ENCODE data around the gene GSTO1.
A peak's percentile ranks its signal among the peaks of the same experiment; 100 is the strongest.

GSTO1 gene

GRCh38 chr10:104254493-104255310 lies at the start of gene GSTO1:
TSS of gene GSTO1 (plus strand) at chr10:104254892. CDS start at chr10:104254929, 37 bp downstream.
- H3K9me3 ChIP-seq (ENCODE audit: control insufficient read depth in 2 of 2, low read length in 2 of 2): no peaks in the 10 kb centered on the region
- peaks cover 16 to 17% of the 10 kb centered on the region in 2 donors for H3K36me3 ChIP-seq (ENCODE audit: control insufficient read depth in 2 of 2, insufficient read depth in 2 of 2, low read length in 2 of 2)
- peak within 1 kb of the TSS; percentile 89 to 90 for H3K4me3 ChIP-seq (ENCODE audit: low read length in 2 of 2)
- H3K27ac ChIP-seq (ENCODE audit: low read depth in 2 of 2, low read length in 2 of 2): peak within 1 kb of the TSS; percentile 86 to 92
- peak within 1 kb of the TSS; percentile 89 to 97 for H3K9ac ChIP-seq (ENCODE audit: low read depth in 1 of 2, low read length in 2 of 2)
- H3K4me1 ChIP-seq (ENCODE audit: control insufficient read depth in 2 of 2, insufficient read depth in 2 of 2, low read length in 2 of 2): peaks cover 19 to 21% of the 10 kb centered on the region in 2 donors
- H3K27me3 ChIP-seq (ENCODE audit: control insufficient read depth in 2 of 2, insufficient read depth in 2 of 2, low read length in 2 of 2): no peaks in the 10 kb centered on the region

DNA sequence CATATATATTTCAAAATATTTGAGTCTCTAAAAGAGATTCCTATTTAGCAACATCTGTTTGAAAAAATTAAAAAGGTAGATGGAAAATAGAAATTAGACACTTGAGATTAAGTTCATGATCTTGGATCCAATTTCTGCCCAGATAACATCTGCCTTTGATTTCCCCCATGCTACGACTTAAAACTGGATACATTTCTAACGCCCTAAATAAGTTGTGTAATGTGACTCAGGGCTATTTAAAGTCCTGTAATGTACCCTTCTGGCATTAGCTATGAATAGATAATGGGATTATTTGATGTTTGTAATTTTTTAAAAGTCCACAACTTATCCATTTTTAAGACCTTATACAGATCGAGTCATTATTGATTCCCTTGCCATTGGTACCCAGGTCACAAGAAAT lies 46.0 kb upstream of the GSTO1 start:
- H3K4me3 ChIP-seq (ENCODE audit: low read length in 2 of 2): no peak overlapping the region
- H3K9ac ChIP-seq (ENCODE audit: low read depth in 1 of 2, low read length in 2 of 2): no peak overlapping the region
- no peaks in the 10 kb centered on the region for H3K9me3 ChIP-seq (ENCODE audit: control insufficient read depth in 2 of 2, low read length in 2 of 2)
- no peak overlapping the region for H3K27ac ChIP-seq (ENCODE audit: low read depth in 2 of 2, low read length in 2 of 2)
- no peaks in the 10 kb centered on the region for H3K4me1 ChIP-seq (ENCODE audit: control insufficient read depth in 2 of 2, insufficient read depth in 2 of 2, low read length in 2 of 2)
- no peaks in the 10 kb centered on the region for H3K27me3 ChIP-seq (ENCODE audit: control insufficient read depth in 2 of 2, insufficient read depth in 2 of 2, low read length in 2 of 2)
- H3K36me3 ChIP-seq (ENCODE audit: control insufficient read depth in 2 of 2, insufficient read depth in 2 of 2, low read length in 2 of 2): no peaks in the 10 kb centered on the region

GRCh38 chr10:104209575-104210198 lies 45.0 kb upstream of the GSTO1 start:
- Histone ChIP-seq H3K9me3 (ENCODE audit: control insufficient read depth in 2 of 2, low read length in 2 of 2) (no peaks in the 10 kb centered on the region), H3K4me3 (ENCODE audit: low read length in 2 of 2) (no peak overlapping the region), H3K27me3 (ENCODE audit: control insufficient read depth in 2 of 2, insufficient read depth in 2 of 2, low read length in 2 of 2) (no peaks in the 10 kb centered on the region), H3K4me1 (ENCODE audit: control insufficient read depth in 2 of 2, insufficient read depth in 2 of 2, low read length in 2 of 2) (no peaks in the 10 kb centered on the region), H3K36me3 (ENCODE audit: control insufficient read depth in 2 of 2, insufficient read depth in 2 of 2, low read length in 2 of 2) (no peaks in the 10 kb centered on the region), H3K9ac (ENCODE audit: low read depth in 1 of 2, low read length in 2 of 2) (no peak overlapping the region), H3K27ac (ENCODE audit: low read depth in 2 of 2, low read length in 2 of 2) (no peak overlapping the region)

DNA sequence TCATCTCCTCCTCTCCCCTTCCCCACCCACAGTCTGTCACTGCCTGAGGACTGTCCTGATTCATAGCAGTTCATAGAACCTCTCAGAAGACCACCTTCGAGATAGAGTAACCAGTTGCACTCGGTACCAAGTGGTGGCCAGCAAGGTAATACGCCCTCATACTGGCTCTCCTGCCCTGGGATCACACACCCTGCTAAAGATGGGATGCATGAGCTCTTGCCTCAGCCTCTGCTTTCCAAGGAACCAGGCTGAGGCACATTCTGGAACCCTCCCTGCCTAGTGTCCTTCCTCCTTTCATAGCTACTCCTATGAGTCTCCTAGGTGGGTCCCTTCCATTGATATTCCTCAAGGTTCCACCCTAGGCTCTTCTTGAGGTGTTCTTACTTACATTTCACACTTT lies 38.1 kb upstream of the GSTO1 start:
- H3K27ac ChIP-seq (ENCODE audit: low read depth in 2 of 2, low read length in 2 of 2): no peak overlapping the region
- no peak overlapping the region for H3K4me3 ChIP-seq (ENCODE audit: low read length in 2 of 2)
- H3K9me3 ChIP-seq (ENCODE audit: control insufficient read depth in 2 of 2, low read length in 2 of 2): no peaks in the 10 kb centered on the region
- H3K36me3 ChIP-seq (ENCODE audit: control insufficient read depth in 2 of 2, insufficient read depth in 2 of 2, low read length in 2 of 2): no peaks in the 10 kb centered on the region
- H3K9ac ChIP-seq (ENCODE audit: low read depth in 1 of 2, low read length in 2 of 2): no peak overlapping the region
- no peaks in the 10 kb centered on the region for H3K4me1 ChIP-seq (ENCODE audit: control insufficient read depth in 2 of 2, insufficient read depth in 2 of 2, low read length in 2 of 2)
- H3K27me3 ChIP-seq (ENCODE audit: control insufficient read depth in 2 of 2, insufficient read depth in 2 of 2, low read length in 2 of 2): no peaks in the 10 kb centered on the region

DNA sequence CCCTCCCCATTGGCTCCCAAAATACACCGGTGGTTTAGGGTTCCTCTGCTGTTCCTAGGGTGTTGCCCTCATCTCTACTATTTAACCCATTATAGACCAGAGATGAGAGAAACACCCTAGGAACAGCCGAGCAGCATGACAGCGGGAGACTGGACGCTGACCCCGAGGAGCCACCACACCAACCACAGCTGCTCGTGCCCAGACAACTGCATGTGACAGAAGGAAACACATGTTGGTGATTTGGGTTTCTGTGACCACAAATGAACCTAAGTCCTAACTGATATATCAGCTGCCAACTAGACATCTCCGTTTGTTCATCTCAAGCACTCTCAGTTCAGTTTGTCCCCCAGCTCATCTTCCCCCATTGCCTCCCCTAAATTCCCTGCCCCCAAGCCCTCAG lies 35.9 kb upstream of the GSTO1 start:
- Histone ChIP-seq H3K9ac (ENCODE audit: low read depth in 1 of 2, low read length in 2 of 2) (no peak overlapping the region), H3K27ac (ENCODE audit: low read depth in 2 of 2, low read length in 2 of 2) (no peak overlapping the region), H3K9me3 (ENCODE audit: control insufficient read depth in 2 of 2, low read length in 2 of 2) (no peaks in the 10 kb centered on the region), H3K36me3 (ENCODE audit: control insufficient read depth in 2 of 2, insufficient read depth in 2 of 2, low read length in 2 of 2) (no peaks in the 10 kb centered on the region), H3K27me3 (ENCODE audit: control insufficient read depth in 2 of 2, insufficient read depth in 2 of 2, low read length in 2 of 2) (no peaks in the 10 kb centered on the region), H3K4me3 (ENCODE audit: low read length in 2 of 2) (no peak overlapping the region), H3K4me1 (ENCODE audit: control insufficient read depth in 2 of 2, insufficient read depth in 2 of 2, low read length in 2 of 2) (no peaks in the 10 kb centered on the region)

GRCh38 chr10:104220522-104220921 lies 34.2 kb upstream of the GSTO1 start:
- Histone ChIP-seq H3K4me3 (ENCODE audit: low read length in 2 of 2) (no peak overlapping the region), H3K27me3 (ENCODE audit: control insufficient read depth in 2 of 2, insufficient read depth in 2 of 2, low read length in 2 of 2) (no peaks in the 10 kb centered on the region), H3K9ac (ENCODE audit: low read depth in 1 of 2, low read length in 2 of 2) (no peak overlapping the region), H3K36me3 (ENCODE audit: control insufficient read depth in 2 of 2, insufficient read depth in 2 of 2, low read length in 2 of 2) (no peaks in the 10 kb centered on the region), H3K4me1 (ENCODE audit: control insufficient read depth in 2 of 2, insufficient read depth in 2 of 2, low read length in 2 of 2) (no peaks in the 10 kb centered on the region), H3K27ac (ENCODE audit: low read depth in 2 of 2, low read length in 2 of 2) (no peak overlapping the region), H3K9me3 (ENCODE audit: control insufficient read depth in 2 of 2, low read length in 2 of 2) (no peaks in the 10 kb centered on the region)

GRCh38 chr10:104223304-104223703 lies 31.4 kb upstream of the GSTO1 start:
- Histone ChIP-seq H3K27ac (ENCODE audit: low read depth in 2 of 2, low read length in 2 of 2) (no peak overlapping the region), H3K9me3 (ENCODE audit: control insufficient read depth in 2 of 2, low read length in 2 of 2) (no peaks in the 10 kb centered on the region)

GRCh38 chr10:104230490-104230889 lies 24.2 kb upstream of the GSTO1 start:
- H3K9ac ChIP-seq (ENCODE audit: low read depth in 1 of 2, low read length in 2 of 2): no peak overlapping the region
- H3K9me3 ChIP-seq (ENCODE audit: control insufficient read depth in 2 of 2, low read length in 2 of 2): no peaks in the 10 kb centered on the region
- no peak overlapping the region for H3K27ac ChIP-seq (ENCODE audit: low read depth in 2 of 2, low read length in 2 of 2)
- H3K36me3 ChIP-seq (ENCODE audit: control insufficient read depth in 2 of 2, insufficient read depth in 2 of 2, low read length in 2 of 2): no peaks in the 10 kb centered on the region
- peaks cover 0 to 2% of the 10 kb centered on the region in 2 donors for H3K27me3 ChIP-seq (ENCODE audit: control insufficient read depth in 2 of 2, insufficient read depth in 2 of 2, low read length in 2 of 2)
- H3K4me1 ChIP-seq (ENCODE audit: control insufficient read depth in 2 of 2, insufficient read depth in 2 of 2, low read length in 2 of 2): peaks cover 4% of the 10 kb centered on the region in 2 donors
- no peak overlapping the region for H3K4me3 ChIP-seq (ENCODE audit: low read length in 2 of 2)

More at GRCh38 chr10:104223304-104223703, 31.4 kb upstream of the GSTO1 start:
- no peaks in the 10 kb centered on the region for H3K4me1 ChIP-seq (ENCODE audit: control insufficient read depth in 2 of 2, insufficient read depth in 2 of 2, low read length in 2 of 2)
- no peaks in the 10 kb centered on the region for H3K27me3 ChIP-seq (ENCODE audit: control insufficient read depth in 2 of 2, insufficient read depth in 2 of 2, low read length in 2 of 2)
- no peaks in the 10 kb centered on the region for H3K36me3 ChIP-seq (ENCODE audit: control insufficient read depth in 2 of 2, insufficient read depth in 2 of 2, low read length in 2 of 2)
- no peak overlapping the region for H3K9ac ChIP-seq (ENCODE audit: low read depth in 1 of 2, low read length in 2 of 2)
- no peak overlapping the region for H3K4me3 ChIP-seq (ENCODE audit: low read length in 2 of 2)

DNA sequence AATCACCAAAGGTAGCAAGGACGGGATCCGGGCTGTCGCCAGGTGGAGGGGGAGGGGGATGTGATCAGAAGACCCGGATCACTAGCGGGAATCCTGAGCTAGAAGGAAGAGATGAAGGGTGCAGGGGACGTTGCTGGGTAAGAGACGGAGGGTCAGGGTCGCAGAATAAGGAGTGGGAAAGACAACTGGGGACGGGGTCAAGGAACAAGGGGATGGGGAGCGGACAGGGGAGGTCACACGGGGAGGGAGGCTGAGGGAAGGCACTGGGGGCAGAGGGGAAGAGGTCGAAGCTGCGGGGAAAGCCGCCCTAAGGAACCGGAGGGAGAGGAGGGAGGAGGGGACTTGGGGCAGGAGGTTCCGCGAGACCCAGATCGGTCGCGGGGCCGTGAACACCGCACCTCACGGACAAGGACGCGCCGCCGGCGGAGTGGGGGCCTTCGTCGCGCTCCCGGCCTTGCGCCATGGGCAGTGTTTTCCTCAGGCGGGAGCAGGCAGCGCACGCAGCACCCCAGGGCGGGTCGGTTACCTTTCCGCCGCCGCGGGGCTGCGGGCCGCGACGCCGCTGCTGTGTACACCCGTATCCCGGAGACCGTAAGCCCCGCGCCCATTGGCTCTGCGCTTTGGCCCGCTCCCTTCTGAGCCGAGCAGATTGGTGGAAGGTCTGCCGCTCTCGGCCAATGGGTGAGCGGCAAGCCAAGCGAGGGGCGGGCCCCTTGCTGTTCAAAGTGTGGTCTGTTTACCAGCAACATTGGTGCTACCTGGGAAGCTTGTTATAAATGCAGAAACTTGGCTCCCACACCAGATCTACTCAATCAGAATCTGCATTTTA lies 22.7 kb upstream of the GSTO1 start, which contains the start of gene CFAP43:
CFAP43 (minus strand) TSS at position 581 of the 829 bp plus-strand sequence; CDS start at position 463, 118 bp downstream.
- Histone ChIP-seq H3K9ac (ENCODE audit: low read depth in 1 of 2, low read length in 2 of 2) (peak within 1 kb of the TSS; percentile 63 to 86), H3K36me3 (ENCODE audit: control insufficient read depth in 2 of 2, insufficient read depth in 2 of 2, low read length in 2 of 2) (no peaks in the 10 kb centered on the region), H3K9me3 (ENCODE audit: control insufficient read depth in 2 of 2, low read length in 2 of 2) (no peaks in the 10 kb centered on the region), H3K27ac (ENCODE audit: low read depth in 2 of 2, low read length in 2 of 2) (no peak within 1 kb of the TSS), H3K27me3 (ENCODE audit: control insufficient read depth in 2 of 2, insufficient read depth in 2 of 2, low read length in 2 of 2) (peaks cover 0 to 2% of the 10 kb centered on the region in 2 donors), H3K4me3 (ENCODE audit: low read length in 2 of 2) (peak within 1 kb of the TSS; percentile 82 to 95), H3K4me1 (ENCODE audit: control insufficient read depth in 2 of 2, insufficient read depth in 2 of 2, low read length in 2 of 2) (peaks cover 4% of the 10 kb centered on the region in 2 donors)

Data from mucosa of rectum (tissue), 2 donors.